ENCODE results near the gene R3HDM1. TPM values are rescaled to one million over a fixed set of nuclear protein-coding genes. Genes with fewer than 3 reads are reported as not detected.
"Not testable (repeated sequence)": the region's sequence is repeated elsewhere in the genome, so short reads cannot be mapped to it uniquely, and the experiment has no call there.

Gene R3HDM1
- total RNA-seq, 4 donors from 2014 or later = 0.59 to 41.8 (median 13.7) TPM

DNA sequence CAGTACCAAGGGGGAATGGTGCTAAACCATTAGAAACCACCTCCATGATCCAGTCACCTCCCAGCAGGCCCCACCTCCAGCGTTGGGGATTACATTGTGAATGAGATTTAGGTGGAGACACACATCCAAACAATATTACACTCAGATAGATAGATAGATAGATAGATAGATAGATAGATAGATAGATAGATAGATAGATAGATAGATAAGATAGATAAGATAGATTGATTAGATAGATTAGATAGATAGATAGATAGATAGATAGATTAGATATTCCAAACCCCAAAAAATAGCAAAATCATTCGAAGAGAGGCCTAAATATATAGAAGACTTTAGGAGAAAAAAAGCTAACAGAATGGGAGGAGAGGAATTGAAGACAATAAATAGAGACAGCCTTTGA lies 167.6 kb downstream of the R3HDM1 start:
- Histone ChIP-seq H3K4me3 (no peak overlapping the region), H3K4me1 (no peaks in the 10 kb centered on the region), H3K27me3 (no peaks in the 10 kb centered on the region), H3K9me3 (no peaks in the 10 kb centered on the region), H3K27ac (no peak overlapping the region), H3K36me3 (no peaks in the 10 kb centered on the region)
- no peak for DNase-seq
- intact Hi-C loops (cut with DNase I; ENCODE audit: low total_unique reads) = no loop called here
- TF ChIP-seq, protein P1, sequence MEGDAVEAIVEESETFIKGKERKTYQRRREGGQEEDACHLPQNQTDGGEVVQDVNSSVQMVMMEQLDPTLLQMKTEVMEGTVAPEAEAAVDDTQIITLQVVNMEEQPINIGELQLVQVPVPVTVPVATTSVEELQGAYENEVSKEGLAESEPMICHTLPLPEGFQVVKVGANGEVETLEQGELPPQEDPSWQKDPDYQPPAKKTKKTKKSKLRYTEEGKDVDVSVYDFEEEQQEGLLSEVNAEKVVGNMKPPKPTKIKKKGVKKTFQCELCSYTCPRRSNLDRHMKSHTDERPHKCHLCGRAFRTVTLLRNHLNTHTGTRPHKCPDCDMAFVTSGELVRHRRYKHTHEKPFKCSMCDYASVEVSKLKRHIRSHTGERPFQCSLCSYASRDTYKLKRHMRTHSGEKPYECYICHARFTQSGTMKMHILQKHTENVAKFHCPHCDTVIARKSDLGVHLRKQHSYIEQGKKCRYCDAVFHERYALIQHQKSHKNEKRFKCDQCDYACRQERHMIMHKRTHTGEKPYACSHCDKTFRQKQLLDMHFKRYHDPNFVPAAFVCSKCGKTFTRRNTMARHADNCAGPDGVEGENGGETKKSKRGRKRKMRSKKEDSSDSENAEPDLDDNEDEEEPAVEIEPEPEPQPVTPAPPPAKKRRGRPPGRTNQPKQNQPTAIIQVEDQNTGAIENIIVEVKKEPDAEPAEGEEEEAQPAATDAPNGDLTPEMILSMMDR (IDR thresholded peaks at IDR 0.05) = no peak
- no peak for TF ChIP-seq POLR2A (IDR thresholded peaks at IDR 0.05)

DNA sequence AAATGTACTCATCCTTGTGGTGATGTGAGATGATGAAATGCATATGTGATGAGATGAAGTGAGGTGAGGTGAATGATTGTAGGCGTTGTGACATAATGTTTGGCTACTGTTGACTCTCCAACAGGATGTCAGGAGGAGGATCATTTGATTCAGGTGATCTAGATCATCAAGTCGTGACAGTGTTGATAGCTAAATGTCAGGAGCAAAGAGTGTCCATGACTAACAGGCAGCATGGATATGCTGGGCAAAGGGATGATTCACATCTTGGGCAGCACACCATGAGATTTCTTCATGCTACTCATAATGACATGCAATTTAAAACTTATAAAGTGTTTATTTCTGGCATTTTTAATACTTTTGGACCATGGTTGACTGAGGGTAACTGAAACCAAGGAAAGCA lies 170.2 kb downstream of the R3HDM1 start:
- Histone ChIP-seq H3K4me1 (no peaks in the 10 kb centered on the region), H3K27ac (no peak overlapping the region), H3K9me3 (no peaks in the 10 kb centered on the region), H3K27me3 (no peaks in the 10 kb centered on the region), H3K36me3 (no peaks in the 10 kb centered on the region), H3K4me3 (no peak overlapping the region)
- no peak for DNase-seq
- no peak for TF ChIP-seq POLR2A (IDR thresholded peaks at IDR 0.05)
- TF ChIP-seq, protein P1 (IDR thresholded peaks at IDR 0.05) = no peak
- intact Hi-C loops (cut with DNase I; ENCODE audit: low total_unique reads) = no loop called here

DNA sequence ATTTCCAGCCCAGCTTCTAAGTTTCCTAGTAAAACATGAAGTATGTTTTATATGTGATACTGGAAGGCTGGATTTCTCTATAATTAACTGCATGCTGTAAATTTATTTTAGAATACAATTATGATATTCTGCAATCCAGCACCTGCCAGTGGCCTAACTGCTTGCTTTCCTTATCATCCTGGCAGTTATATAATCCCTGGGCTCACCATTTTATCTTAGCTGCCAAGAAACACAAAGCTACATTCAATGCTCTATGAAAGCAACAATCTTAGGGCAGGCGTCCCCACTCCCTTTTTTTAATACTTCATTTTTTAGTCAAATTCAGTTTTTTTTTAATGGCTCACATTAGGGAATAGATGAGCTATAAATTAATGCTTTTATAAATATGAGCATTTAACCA lies 172.0 kb downstream of the R3HDM1 start:
- Histone ChIP-seq H3K9me3 (no peaks in the 10 kb centered on the region), H3K36me3 (no peaks in the 10 kb centered on the region), H3K4me1 (no peaks in the 10 kb centered on the region), H3K4me3 (no peak overlapping the region), H3K27ac (no peak overlapping the region), H3K27me3 (no peaks in the 10 kb centered on the region)
- TF ChIP-seq, protein P1 (IDR thresholded peaks at IDR 0.05) = no peak
- TF ChIP-seq POLR2A (IDR thresholded peaks at IDR 0.05) = no peak
- intact Hi-C loops (cut with DNase I; ENCODE audit: low total_unique reads) = no loop called here
- DNase-seq = no peak

DNA sequence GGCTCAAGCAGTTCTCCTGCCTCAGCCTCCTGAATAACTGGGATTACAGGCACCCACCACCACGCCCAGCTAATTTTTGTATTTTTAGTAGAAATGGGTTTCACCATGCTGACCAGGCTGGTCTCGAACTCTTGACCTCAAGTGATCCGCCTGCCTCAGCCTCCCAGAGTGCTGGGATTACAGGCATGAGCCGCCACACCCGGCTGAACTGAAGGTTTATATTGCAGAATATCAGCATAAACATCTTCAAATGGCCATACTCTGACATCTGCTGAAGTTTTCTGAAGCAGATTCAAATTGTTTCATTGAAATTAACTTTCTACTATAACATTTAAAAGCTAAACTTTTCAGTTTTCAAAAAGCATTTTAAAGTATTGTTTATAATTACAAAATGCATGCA lies 172.8 kb downstream of the R3HDM1 start:
- H3K9me3 ChIP-seq; H3K36me3 ChIP-seq; H3K27me3 ChIP-seq; H3K4me1 ChIP-seq; H3K27ac ChIP-seq; H3K4me3 ChIP-seq; intact Hi-C loops (cut with DNase I; ENCODE audit: low total_unique reads); DNase-seq: not testable (repeated sequence)

DNA sequence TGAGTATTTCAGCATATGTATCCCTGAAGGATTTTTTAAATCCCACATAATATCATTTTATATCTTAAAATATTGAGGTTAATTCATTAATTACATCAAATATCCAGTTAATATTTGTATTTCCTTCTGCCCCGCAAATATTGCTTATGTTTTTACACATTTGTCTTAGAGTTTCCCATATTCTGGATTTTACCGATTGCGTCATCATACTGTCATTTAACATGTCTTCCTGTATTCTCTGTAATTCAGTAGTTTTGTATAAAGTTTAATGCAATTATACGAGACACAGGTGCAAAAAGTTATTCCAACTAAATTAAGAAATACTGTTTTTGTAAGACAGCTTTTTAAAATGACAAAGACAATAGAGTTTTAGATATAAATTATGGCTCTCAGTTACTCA lies 176.9 kb downstream of the R3HDM1 start:
- no peak for TF ChIP-seq POLR2A (IDR thresholded peaks at IDR 0.05)
- TF ChIP-seq, protein P1 (IDR thresholded peaks at IDR 0.05) = no peak
- H3K9me3 ChIP-seq = no peaks in the 10 kb centered on the region
- DNase-seq = no peak
- intact Hi-C loops (cut with DNase I; ENCODE audit: low total_unique reads) = no loop called here
- no peaks in the 10 kb centered on the region for H3K27me3 ChIP-seq
- no peaks in the 10 kb centered on the region for H3K36me3 ChIP-seq
- no peak overlapping the region for H3K4me3 ChIP-seq
- H3K27ac ChIP-seq = no peak overlapping the region
- H3K4me1 ChIP-seq = no peaks in the 10 kb centered on the region

DNA sequence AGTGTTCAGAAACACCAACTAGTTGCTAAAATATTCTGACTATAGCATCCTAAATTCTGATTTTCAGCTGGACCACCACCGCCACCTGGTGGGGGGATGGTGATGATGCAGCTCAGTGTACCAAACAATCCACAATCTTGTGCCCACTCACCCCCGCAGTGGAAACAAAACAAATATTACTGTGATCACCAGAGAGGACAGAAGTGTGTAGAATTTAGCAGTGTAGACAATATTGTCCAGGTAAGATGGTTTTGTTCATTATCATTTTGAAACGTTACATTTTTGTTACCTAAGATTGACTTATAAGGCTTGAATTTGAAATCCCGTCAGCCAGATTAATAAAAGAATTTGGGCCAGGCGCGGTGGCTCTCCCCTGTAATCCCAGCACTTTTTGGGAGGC lies 178.7 kb downstream of the R3HDM1 start:
- intact Hi-C loops (cut with DNase I; ENCODE audit: low total_unique reads) = loop anchor here (10.0 kb wide), 1 partner anchor 705 kb away; no protein-coding TSS in a partner anchor
- peak; percentile 45 to 59 for DNase-seq
- no peak for TF ChIP-seq POLR2A (IDR thresholded peaks at IDR 0.05)
- TF ChIP-seq, protein P1 (IDR thresholded peaks at IDR 0.05) = peak; percentile 76 to 89 (median 84)
- no peaks in the 10 kb centered on the region for H3K9me3 ChIP-seq
- no peak overlapping the region for H3K27ac ChIP-seq
- H3K4me3 ChIP-seq = no peak overlapping the region
- H3K4me1 ChIP-seq = no peaks in the 10 kb centered on the region
- no peaks in the 10 kb centered on the region for H3K27me3 ChIP-seq
- H3K36me3 ChIP-seq = no peaks in the 10 kb centered on the region

DNA sequence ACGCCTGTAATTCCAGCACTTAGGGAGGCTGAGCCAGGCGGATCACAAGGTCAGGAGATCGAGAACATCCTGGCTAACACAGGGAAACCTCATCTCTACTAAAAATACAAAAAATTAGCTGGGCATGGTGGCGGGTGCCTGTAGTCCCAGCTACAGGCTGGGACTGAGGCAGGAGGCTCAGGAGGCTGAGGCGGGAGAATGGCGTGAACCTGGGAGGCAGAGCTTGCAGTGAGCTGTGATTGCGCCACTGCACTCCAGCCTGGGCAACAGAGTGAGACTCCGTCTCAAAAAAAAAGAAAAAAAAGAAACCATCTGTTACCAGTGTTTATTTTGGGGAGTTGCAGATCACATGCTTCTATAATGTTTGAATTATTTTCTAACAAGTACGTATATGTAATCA lies 183.8 kb downstream of the R3HDM1 start:
- not testable (repeated sequence) for H3K27ac ChIP-seq, H3K36me3 ChIP-seq, H3K4me3 ChIP-seq, H3K9me3 ChIP-seq, H3K4me1 ChIP-seq, DNase-seq, H3K27me3 ChIP-seq
- intact Hi-C loops (cut with DNase I; ENCODE audit: low total_unique reads) = loop anchor here (10.0 kb wide), 1 partner anchor 710 kb away; no protein-coding TSS in a partner anchor
